Naive B cell (primary cell): ENCODE measurements around the gene MFSD6. TPM values are rescaled to one million over a fixed set of nuclear protein-coding genes. Genes with fewer than 3 reads are reported as not detected.

Experiments
- ATAC-seq, 2 donors: fragments of 150-1000 bp; cut with Tn5 transposase; 2 replicates each; pipeline ENCODE4 v1.10.0; 2021; ENCODE audit warnings: low read depth in 2 of 2, mild to moderate bottlenecking in 2 of 2, moderate library complexity in 2 of 2
- DNase-seq: peaks from one replicate; pipeline ENCODE4 v3.0.0; 2022
- H3K27ac Mint-ChIP-seq, 6 donors: one replicate each; pipeline ENCODE4 v1.8.0; 2020 to 2022; ENCODE audit warnings: mild to moderate bottlenecking in 6 of 6, mixed read lengths in 6 of 6, moderate library complexity in 5 of 6, inconsistent platforms in 2 of 6
- H3K27me3 Mint-ChIP-seq, 3 donors: one replicate each; pipeline ENCODE4 v1.8.0; 2021 to 2022; ENCODE audit warnings: mixed read lengths in 3 of 3, mild to moderate bottlenecking in 1 of 3
- H3K36me3 Mint-ChIP-seq, 2 donors: one replicate each; pipeline ENCODE4 v1.8.0; 2020 to 2022; ENCODE audit warnings: mixed read lengths in 2 of 2, inconsistent platforms in 1 of 2, mild to moderate bottlenecking in 1 of 2
- H3K4me1 Mint-ChIP-seq, 3 donors: one replicate each; pipeline ENCODE4 v1.8.0; 2020 to 2022; ENCODE audit warnings: mixed read lengths in 3 of 3, inconsistent platforms in 1 of 3, mild to moderate bottlenecking in 1 of 3, moderate library complexity in 1 of 3
- H3K4me3 Mint-ChIP-seq, 8 donors: one replicate each; pipeline ENCODE4 v1.8.0; 2020 to 2022; ENCODE audit warnings: mild to moderate bottlenecking in 8 of 8, mixed read lengths in 8 of 8, moderate library complexity in 8 of 8, inconsistent platforms in 2 of 8
- H3K9me3 Mint-ChIP-seq, 7 donors: one replicate each; pipeline ENCODE4 v1.8.0; 2020 to 2022; ENCODE audit warnings: mixed read lengths in 7 of 7, mild to moderate bottlenecking in 5 of 7, inconsistent platforms in 2 of 7, moderate library complexity in 1 of 7
- polyA plus RNA-seq, 6 donors: library from polyadenylated mRNA; unstranded; fragments of 300-500 nt; fragmentation: Illumina TruSeq; gene quantifications; one replicate each; pipeline ENCODE4 v1.2.3, GENCODE V29; 2021; ENCODE audit warnings: low read depth in 6 of 6

MFSD6 gene
- polyA plus RNA-seq, 6 donors from 2014 or later: 2.0 to 16.7 (median 12.0) TPM

DNA sequence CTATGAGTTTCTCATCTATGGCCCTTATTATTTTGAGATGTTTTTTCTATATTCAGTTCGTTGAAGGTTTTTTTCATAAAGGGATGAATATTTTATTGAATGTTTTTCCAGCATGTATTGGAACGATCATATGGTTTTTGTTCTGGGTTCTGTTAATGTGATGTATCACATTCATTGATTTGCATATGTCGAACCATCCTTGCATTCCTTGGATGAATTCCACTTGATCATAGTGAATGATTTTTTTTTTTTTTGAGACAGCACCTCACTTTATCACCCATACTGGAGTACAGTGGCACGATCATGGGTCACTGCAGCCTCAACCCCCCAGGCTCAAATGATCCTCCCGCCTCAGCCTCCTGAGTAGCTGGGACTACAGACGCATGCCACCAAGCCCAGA lies 131.9 kb downstream of the MFSD6 start:
- peaks cover 0 to 9% (median 3%) of the 10 kb centered on the region in 3 donors for H3K4me1 Mint-ChIP-seq
- peaks cover 23 to 60% (median 45%) of the 10 kb centered on the region in 7 donors for H3K9me3 Mint-ChIP-seq
- no peaks in the 10 kb centered on the region for H3K27me3 Mint-ChIP-seq
- peak overlapping the region in 2 of 6 donors; percentile 3 to 34 for H3K27ac Mint-ChIP-seq
- DNase-seq: no peak
- H3K36me3 Mint-ChIP-seq: peaks cover 15 to 28% of the 10 kb centered on the region in 2 donors
- no peak for ATAC-seq
- peak overlapping the region in 1 of 8 donors; percentile 31 for H3K4me3 Mint-ChIP-seq

DNA sequence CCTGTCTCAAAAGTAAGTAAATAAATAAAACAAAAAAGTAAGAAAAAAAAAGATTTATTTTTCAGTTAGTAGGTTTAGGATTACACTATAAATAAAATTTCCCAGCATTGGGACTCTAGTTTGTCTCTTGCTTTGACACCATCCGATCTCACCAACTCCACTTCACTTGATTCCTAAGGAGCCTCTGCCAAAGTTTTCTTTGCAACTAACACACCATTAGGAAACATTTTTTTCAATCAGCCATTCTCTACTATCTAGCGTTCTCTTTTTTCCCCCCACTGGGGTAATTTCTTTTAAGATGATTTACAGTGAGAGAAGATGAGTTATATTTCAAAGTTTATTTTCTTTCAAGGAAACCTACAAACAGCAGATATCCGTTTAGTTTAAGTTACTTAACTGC lies 136.9 kb downstream of the MFSD6 start:
- Mint-ChIP-seq H3K4me1 (no peaks in the 10 kb centered on the region), H3K36me3 (peaks cover 15 to 22% of the 10 kb centered on the region in 2 donors), H3K4me3 (no peak overlapping the region), H3K27me3 (no peaks in the 10 kb centered on the region), H3K27ac (no peak overlapping the region), H3K9me3 (peaks cover 13 to 29% (median 25%) of the 10 kb centered on the region in 7 donors)
- DNase-seq (no peak), ATAC-seq (no peak)

- H3K4me3 Mint-ChIP-seq: no peak overlapping the region
- peaks cover 7 to 22% (median 18%) of the 10 kb centered on the region in 7 donors for H3K9me3 Mint-ChIP-seq
- no peaks in the 10 kb centered on the region for H3K27me3 Mint-ChIP-seq
- ATAC-seq (no peak), DNase-seq (no peak)
- no peaks in the 10 kb centered on the region for H3K4me1 Mint-ChIP-seq
- no peak overlapping the region for H3K27ac Mint-ChIP-seq
- peaks cover 15% of the 10 kb centered on the region in 2 donors for H3K36me3 Mint-ChIP-seq
Measured at GRCh38 chr2:190545555-190546385, 137.6 kb downstream of the MFSD6 start.

DNA sequence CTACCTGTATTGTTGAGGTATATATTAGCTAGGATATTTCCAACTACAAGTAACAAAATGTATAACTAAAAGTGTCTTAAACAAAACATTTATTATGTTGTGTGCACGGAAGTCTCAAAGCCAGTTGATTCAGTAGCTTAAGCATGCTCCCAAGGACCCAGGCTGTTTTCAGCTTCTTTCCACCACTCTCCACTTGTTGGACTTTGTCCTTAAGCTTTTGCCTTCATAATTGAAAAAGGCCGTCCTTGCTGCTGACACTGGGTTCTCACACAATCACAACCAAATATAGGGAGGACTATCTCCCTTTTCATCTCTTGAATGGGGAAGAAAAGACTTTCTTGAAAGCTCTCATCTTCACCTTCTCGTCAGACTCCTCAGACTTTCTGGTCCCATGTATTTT lies 138.6 kb downstream of the MFSD6 start:
- H3K4me3 Mint-ChIP-seq: no peak overlapping the region
- peak overlapping the region in 1 of 6 donors; percentile 34 for H3K27ac Mint-ChIP-seq
- H3K27me3 Mint-ChIP-seq: no peaks in the 10 kb centered on the region
- ATAC-seq (no peak), DNase-seq (no peak)
- H3K9me3 Mint-ChIP-seq: peaks cover 3 to 12% (median 10%) of the 10 kb centered on the region in 7 donors
- H3K36me3 Mint-ChIP-seq: peaks cover 5 to 10% of the 10 kb centered on the region in 2 donors
- peaks cover 0 to 2% (median 1%) of the 10 kb centered on the region in 3 donors for H3K4me1 Mint-ChIP-seq

DNA sequence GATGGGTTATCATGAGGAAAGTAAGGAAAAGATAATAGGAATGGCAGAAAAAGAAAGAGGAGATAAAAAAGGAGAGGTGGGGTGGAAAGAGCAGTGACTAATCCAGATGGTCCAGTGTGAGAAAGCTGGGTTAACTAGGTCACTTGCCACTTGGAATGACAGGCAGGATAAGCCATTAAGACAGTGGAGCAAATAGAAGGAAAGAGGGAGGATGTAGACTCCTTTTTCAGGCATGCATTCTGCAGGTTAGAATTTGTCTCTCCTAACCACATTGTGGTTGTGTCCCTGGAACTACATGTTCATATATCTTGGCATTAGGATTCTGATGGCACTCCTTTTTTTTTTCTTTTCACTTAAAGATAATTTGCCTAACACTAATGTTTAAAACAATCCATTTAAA lies 139.7 kb downstream of the MFSD6 start:
- no peak overlapping the region for H3K4me3 Mint-ChIP-seq
- H3K4me1 Mint-ChIP-seq: peaks cover 0 to 8% (median 5%) of the 10 kb centered on the region in 3 donors
- DNase-seq: no peak
- H3K9me3 Mint-ChIP-seq: peaks cover 0 to 1% (median 0%) of the 10 kb centered on the region in 7 donors
- ATAC-seq: no peak
- no peaks in the 10 kb centered on the region for H3K27me3 Mint-ChIP-seq
- no peaks in the 10 kb centered on the region for H3K36me3 Mint-ChIP-seq
- no peak overlapping the region for H3K27ac Mint-ChIP-seq

- no peaks in the 10 kb centered on the region for H3K36me3 Mint-ChIP-seq
- peaks cover 0 to 8% (median 5%) of the 10 kb centered on the region in 3 donors for H3K4me1 Mint-ChIP-seq
- no peak overlapping the region for H3K27ac Mint-ChIP-seq
- no peak for DNase-seq
- H3K4me3 Mint-ChIP-seq: no peak overlapping the region
- H3K27me3 Mint-ChIP-seq: no peaks in the 10 kb centered on the region
- no peak for ATAC-seq
- H3K9me3 Mint-ChIP-seq: no peaks in the 10 kb centered on the region
Measured at GRCh38 chr2:190550137-190550536, 142.0 kb downstream of the MFSD6 start.

Other genes with a start within 250 kb of the MFSD6 start
- 10 to 100 TPM; 11.6 to 31.7 (median 22.4) TPM for gene HIBCH, start 88.5 kb upstream of the MFSD6 start, polyA plus RNA-seq
- gene INPP1, start 64.8 kb upstream of the MFSD6 start, polyA plus RNA-seq: 1 to 10 TPM in 5 of 6 donors, not detected in 1; 1.3 to 4.4 (median 3.4) TPM
- gene NEMP2, start 126.4 kb downstream of the MFSD6 start, polyA plus RNA-seq: 10 to 100 TPM in 1 of 6 donors, 1 to 10 TPM in 5; 7.1 to 18.5 (median 9.4) TPM
- gene NAB1, start 240.7 kb downstream of the MFSD6 start, polyA plus RNA-seq: 1 to 10 TPM; 2.3 to 5.8 (median 3.0) TPM